Psoas muscle (tissue), 8 donors: ENCODE data around the gene PAX4. TPM values are rescaled to one million over a fixed set of nuclear protein-coding genes. Genes with fewer than 3 reads are reported as not detected.

Experiments
- ATAC-seq, 4 donors: fragments of 200-7000 bp; cut with Tn5 transposase; one replicate each; pipeline ENCODE4 v1.9.1; 2020; ENCODE audit warnings: moderate library complexity in 3 of 4, mild to moderate bottlenecking in 2 of 4
- DNase-seq, 2 donors: peaks; one replicate each; pipeline ENCODE4 v3.0.0-alpha.2; 2020
- H3K27ac ChIP-seq: fragments of 200-600 bp; one replicate; pipeline ENCODE4 v1.8.0; 2022
- H3K27me3 ChIP-seq, 3 donors: fragments of 200-600 bp in 1 of 3; one replicate each; pipeline versions ENCODE4 v1.6.1 to v1.8.0; 2013 to 2022; ENCODE audit warnings: low read length in 2 of 3, mild to moderate bottlenecking in 2 of 3, moderate library complexity in 1 of 3; ENCODE audit not compliant: insufficient read depth in 3 of 3
- H3K36me3 ChIP-seq, 2 donors: fragments of 200-600 bp in 1 of 2; one replicate each; pipeline versions ENCODE4 v1.6.1 to v1.8.0; 2013 to 2022; ENCODE audit warnings: low read depth in 1 of 2, mild to moderate bottlenecking in 1 of 2, moderate library complexity in 1 of 2; ENCODE audit not compliant: insufficient read depth in 1 of 2
- H3K4me1 ChIP-seq: fragments of 200-600 bp; one replicate; pipeline ENCODE4 v1.8.0; 2022
- H3K4me3 ChIP-seq: fragments of 200-600 bp; one replicate; pipeline ENCODE4 v1.8.0; 2022; ENCODE audit warnings: mild to moderate bottlenecking
- H3K9me3 ChIP-seq: fragments of 200-600 bp; one replicate; pipeline ENCODE4 v1.8.0; 2022
- WGBS, 3 donors: extraction: QIAGEN DNeasy Blood & Tissue Kit; methylation state at CpG; one replicate each; pipeline versions ENCODE4 v1.1.6 to v1.1.7; 2013; 5-methylcytosine and 5-hydroxymethylcytosine counted together
- intact Hi-C, 2 donors: fragments of 100-400 bp; cut with DNase I; formaldehyde crosslinking; loops; one replicate each; pipeline versions ENCODE4 v1.11.0 to v1.14.2; 2022
- polyA plus RNA-seq, 3 donors: library from polyadenylated mRNA; stranded (reverse); fragments of 200-250 nt; gene quantifications; one replicate each; pipeline ENCODE4 v1.2.3, GENCODE V29; 2013
- total RNA-seq, 4 donors: library from RNA; stranded (reverse); fragmentation: NEBNext Ultra II Directional in 2 of 4; extraction: Animal tissue kit (Norgen Biotek cat#: 25700) in 2 of 4; gene quantifications; one replicate each; pipeline versions ENCODE4 v1.2.1 to v1.2.4, GENCODE V29; 2021 to 2023
- TF ChIP-seq, protein P1 (sequence below): fragments of 200-600 bp; IDR thresholded peaks from one replicate; pipeline ENCODE4 v1.8.0; 2022; ENCODE audit warnings: antibody characterized with exemption
- donor health status: healthy with polysubstance abuse.
- donor health status: DM: no; HTN: no; CAD: no; lungs with moderate emphysema.
- donor health status: Bipolar disorder and iron deficiency.
- donor health status: healthy.
- donor health status: DM: yes; HTN: yes; CAD: no.
- donor health status: DM: no; HTN: no; CAD: no.
- donor health status: DM: no; HTN: no; CAD: no.
- donor health status: DM: yes; HTN: yes; CAD: no.

Gene PAX4
- total and polyA plus RNA-seq, 7 donors = not detected

- H3K9me3 ChIP-seq = no peaks in the 10 kb centered on the region
- no peak overlapping the region for H3K4me3 ChIP-seq
- H3K27me3 ChIP-seq = no peaks in the 10 kb centered on the region
- TF ChIP-seq, protein P1, sequence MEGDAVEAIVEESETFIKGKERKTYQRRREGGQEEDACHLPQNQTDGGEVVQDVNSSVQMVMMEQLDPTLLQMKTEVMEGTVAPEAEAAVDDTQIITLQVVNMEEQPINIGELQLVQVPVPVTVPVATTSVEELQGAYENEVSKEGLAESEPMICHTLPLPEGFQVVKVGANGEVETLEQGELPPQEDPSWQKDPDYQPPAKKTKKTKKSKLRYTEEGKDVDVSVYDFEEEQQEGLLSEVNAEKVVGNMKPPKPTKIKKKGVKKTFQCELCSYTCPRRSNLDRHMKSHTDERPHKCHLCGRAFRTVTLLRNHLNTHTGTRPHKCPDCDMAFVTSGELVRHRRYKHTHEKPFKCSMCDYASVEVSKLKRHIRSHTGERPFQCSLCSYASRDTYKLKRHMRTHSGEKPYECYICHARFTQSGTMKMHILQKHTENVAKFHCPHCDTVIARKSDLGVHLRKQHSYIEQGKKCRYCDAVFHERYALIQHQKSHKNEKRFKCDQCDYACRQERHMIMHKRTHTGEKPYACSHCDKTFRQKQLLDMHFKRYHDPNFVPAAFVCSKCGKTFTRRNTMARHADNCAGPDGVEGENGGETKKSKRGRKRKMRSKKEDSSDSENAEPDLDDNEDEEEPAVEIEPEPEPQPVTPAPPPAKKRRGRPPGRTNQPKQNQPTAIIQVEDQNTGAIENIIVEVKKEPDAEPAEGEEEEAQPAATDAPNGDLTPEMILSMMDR = no peak
- H3K4me1 ChIP-seq = peaks cover 13% of the 10 kb centered on the region
- 75 to 84% (median 75%) methylated on average over 2 of the region's 2 CpGs for WGBS, 3 donors
- no peak for ATAC-seq
- no peak overlapping the region for H3K27ac ChIP-seq
- intact Hi-C loops = loop anchor here in 1 of 2 donors (5.0 to 10.0 kb wide), 2 partner anchors 57 to 284 kb away; partner anchors contain the start of gene FSCN3
- DNase-seq = no peak
- no peaks in the 10 kb centered on the region for H3K36me3 ChIP-seq
Observed at GRCh38 chr7:127648986-127649385, 31.0 kb upstream of the PAX4 start.

- whole genome bisulfite sequencing, 3 donors = 93 to 95% (median 95%) methylated on average over 8 of the region's 8 CpGs
- intact Hi-C loops = loop anchor here in 1 of 2 donors (5.0 to 10.0 kb wide), 2 partner anchors 55 to 283 kb away; partner anchors contain the start of gene FSCN3
- no peak overlapping the region for H3K4me3 ChIP-seq
- TF ChIP-seq, protein P1 = no peak
- ATAC-seq (no peak), DNase-seq (no peak)
- no peak overlapping the region for H3K27ac ChIP-seq
- no peaks in the 10 kb centered on the region for H3K9me3 ChIP-seq
- H3K36me3 ChIP-seq = no peaks in the 10 kb centered on the region
- no peaks in the 10 kb centered on the region for H3K27me3 ChIP-seq
- no peaks in the 10 kb centered on the region for H3K4me1 ChIP-seq
Observed at GRCh38 chr7:127647636-127648035, 29.7 kb upstream of the PAX4 start.

- ATAC-seq (no peak), DNase-seq (no peak)
- H3K4me1 ChIP-seq = no peaks in the 10 kb centered on the region
- WGBS, 3 donors = 63 to 76% (median 70%) methylated on average over 2 of the region's 2 CpGs
- no peak overlapping the region for H3K27ac ChIP-seq
- H3K9me3 ChIP-seq = no peaks in the 10 kb centered on the region
- H3K4me3 ChIP-seq = no peak overlapping the region
- H3K27me3 ChIP-seq = peaks cover 0 to 2% (median 0%) of the 10 kb centered on the region in 3 donors
- intact Hi-C loops = loop anchor here in 1 of 2 donors (10.0 kb wide), 1 partner anchor 280 kb away; no protein-coding TSS in a partner anchor
- H3K36me3 ChIP-seq = no peaks in the 10 kb centered on the region
- TF ChIP-seq, protein P1 = no peak
Observed at GRCh38 chr7:127644484-127644883, 26.5 kb upstream of the PAX4 start.

DNA sequence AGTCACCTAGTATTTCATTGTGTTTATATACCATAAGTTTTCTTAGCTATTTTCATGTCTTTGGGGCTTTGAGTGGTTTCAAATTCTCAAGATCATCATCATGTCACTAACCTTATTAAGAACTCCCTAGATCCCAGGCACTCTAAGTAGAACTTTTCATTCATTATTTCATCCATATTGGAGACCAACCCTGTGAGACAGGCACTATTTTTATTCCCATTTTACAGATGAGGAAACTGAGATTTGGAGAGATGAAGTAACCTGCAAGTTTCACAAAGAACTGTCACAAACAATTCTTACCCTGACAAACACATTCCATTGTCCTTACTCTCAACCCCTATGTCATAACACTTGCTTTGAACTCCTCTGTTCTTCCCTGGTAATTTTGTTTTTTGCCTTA, 20.3 kb upstream of the PAX4 start:
- TF ChIP-seq, protein P1 = no peak
- DNase-seq (no peak), ATAC-seq (no peak)
- H3K27me3 ChIP-seq = peaks cover 0 to 18% (median 0%) of the 10 kb centered on the region in 3 donors
- no peaks in the 10 kb centered on the region for H3K9me3 ChIP-seq
- no peak overlapping the region for H3K27ac ChIP-seq
- H3K4me3 ChIP-seq = no peak overlapping the region
- no peaks in the 10 kb centered on the region for H3K4me1 ChIP-seq
- intact Hi-C loops = no loop called here
- H3K36me3 ChIP-seq = no peaks in the 10 kb centered on the region

DNA sequence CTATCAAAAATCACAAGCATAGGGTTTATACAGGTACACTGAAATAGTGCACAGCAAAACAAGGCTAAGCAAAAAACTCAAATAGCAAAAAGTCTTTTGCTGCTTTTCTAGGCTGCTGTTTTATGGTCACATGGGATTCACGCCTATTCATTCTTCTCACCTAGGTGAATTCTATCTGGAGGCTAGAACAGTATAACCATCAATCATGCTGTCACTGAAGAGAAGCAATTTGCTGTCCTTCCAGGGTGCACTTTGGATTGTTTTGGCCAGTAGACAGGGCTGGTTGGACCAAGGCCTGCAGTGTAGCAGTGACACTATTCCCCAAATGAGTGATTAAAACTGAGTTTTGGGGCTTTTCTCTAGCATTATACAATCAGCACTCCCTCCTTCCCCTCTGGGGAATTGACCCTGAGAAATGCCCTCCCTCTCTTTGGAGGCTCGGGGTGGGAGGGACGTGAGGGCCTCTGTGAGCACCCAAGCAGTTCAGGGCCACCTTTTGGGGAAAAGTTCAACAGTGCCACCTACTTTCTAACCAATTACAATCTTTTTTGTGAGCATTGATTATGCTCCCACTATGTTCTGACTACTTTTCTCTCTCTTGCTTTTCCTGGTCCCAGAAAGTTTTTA, 17.8 kb upstream of the PAX4 start:
- 39 to 46% (median 42%) methylated on average over 3 of the region's 3 CpGs for WGBS, 3 donors
- no peak overlapping the region for H3K27ac ChIP-seq
- no peaks in the 10 kb centered on the region for H3K36me3 ChIP-seq
- intact Hi-C loops = no loop called here
- no peaks in the 10 kb centered on the region for H3K4me1 ChIP-seq
- no peaks in the 10 kb centered on the region for H3K9me3 ChIP-seq
- TF ChIP-seq, protein P1 = no peak
- no peak for DNase-seq
- H3K4me3 ChIP-seq = no peak overlapping the region
- ATAC-seq = no peak
- peaks cover 0 to 29% (median 0%) of the 10 kb centered on the region in 3 donors for H3K27me3 ChIP-seq
